Heart right ventricle (tissue), 16 donors: Measurements from ENCODE around the gene ALPK3. TPM values are rescaled to one million over a fixed set of nuclear protein-coding genes. Genes with fewer than 3 reads are reported as not detected.

Experiments
- ATAC-seq, 8 donors: fragments of 200-7000 bp; cut with Tn5 transposase; one replicate each; pipeline ENCODE4 v1.9.1; 2020; ENCODE audit warnings: mild to moderate bottlenecking in 8 of 8, moderate library complexity in 8 of 8, moderate number of reproducible peaks in 1 of 8
- DNase-seq, 2 donors: peaks; one replicate each; pipeline ENCODE4 v3.0.0-alpha.2; 2020
- H3K27ac ChIP-seq, 10 donors: fragments of 200-600 bp; sonication (generic) in 2 of 10; one replicate each; pipeline versions ENCODE4 v1.5.0 to v1.8.0; 2020 to 2022; ENCODE audit warnings: mild to moderate bottlenecking in 3 of 10
- H3K27me3 ChIP-seq, 7 donors: fragments of 200-600 bp; one replicate each; pipeline ENCODE4 v1.8.0; 2021 to 2022; ENCODE audit warnings: mild to moderate bottlenecking in 2 of 7
- H3K36me3 ChIP-seq, 9 donors: fragments of 200-600 bp; sonication (generic) in 1 of 9; one replicate each; pipeline versions ENCODE4 v1.5.0 to v1.8.0; 2020 to 2022; ENCODE audit warnings: mild to moderate bottlenecking in 2 of 9
- H3K4me1 ChIP-seq, 9 donors: fragments of 200-600 bp; sonication (generic) in 1 of 9; one replicate each; pipeline versions ENCODE4 v1.5.0 to v1.8.0; 2020 to 2022; ENCODE audit warnings: mild to moderate bottlenecking in 4 of 9
- H3K4me3 ChIP-seq, 10 donors: fragments of 200-600 bp; sonication (generic) in 2 of 10; one replicate each; pipeline versions ENCODE4 v1.5.0 to v1.8.0; 2020 to 2022; ENCODE audit warnings: mild to moderate bottlenecking in 7 of 10, moderate library complexity in 2 of 10
- H3K9me3 ChIP-seq, 11 donors: fragments of 200-600 bp in 10 of 11; sonication (generic) in 2 of 11; one replicate each; pipeline versions ENCODE4 v1.5.0 to v1.8.0; 2013 to 2022; ENCODE audit warnings: mild to moderate bottlenecking in 2 of 11, control low read depth in 1 of 11, moderate library complexity in 1 of 11
- WGBS, 2 donors: extraction: QIAGEN DNeasy Blood & Tissue Kit; methylation state at CpG; one replicate each; pipeline ENCODE4 v1.1.7; 2013; ENCODE audit warnings: inconsistent platforms in 1 of 2; 5-methylcytosine and 5-hydroxymethylcytosine counted together
- intact Hi-C, 10 donors: fragments of 100-400 bp; cut with DNase I; formaldehyde crosslinking; loops; one replicate each; pipeline versions ENCODE4 v1.11.1 to v1.14.2; 2022
- long read RNA-seq, 3 donors: library from polyadenylated mRNA; unstranded; transcript quantifications; one replicate each; pipeline ENCODE4 v2.0.0, GENCODE V29; 2020 to 2021
- polyA plus RNA-seq, 2 donors: library from polyadenylated mRNA; stranded (reverse); fragments of 200-250 nt; gene quantifications; one replicate each; pipeline ENCODE4 v1.2.3, GENCODE V29; 2013
- total RNA-seq, 10 donors: library from RNA; stranded (reverse); fragmentation: NEBNext Ultra II Directional in 3 of 10; extraction: Animal tissue kit (Norgen Biotek cat#: 25700) in 3 of 10; gene quantifications; one replicate each; pipeline versions ENCODE4 v1.2.1 to v1.2.4, GENCODE V29; 2021 to 2023
- TF ChIP-seq, protein P1 (sequence below), 9 donors: fragments of 200-600 bp; sonication (generic) in 2 of 9; IDR thresholded peaks; one replicate each; pipeline versions ENCODE4 v1.5.0 to v1.8.0; 2021 to 2022; ENCODE audit warnings: antibody characterized with exemption in 9 of 9, mild to moderate bottlenecking in 5 of 9, moderate library complexity in 1 of 9
- donor health status: Arrhythmogenic right ventricular cardiomyopathy.
- donor health status: ischemic (EF 13 %, LVEDD 7.1; RV severe dilation, severe dysfunction).
- donor health status: healthy with polysubstance abuse.
- donor health status: DM: no; HTN: yes; CAD: no.
- donor health status: DM: no; HTN: no; CAD: no.
- donor health status: ischemic (EF 25% LVEDD 6.9; RV normal size, moderate dysfunction).
- donor health status: ischemic (EF 25% LVEDD 5.7; RV mildly dilated, moderate dysfunction).
- donor health status: healthy.
- donor health status: DM: yes; HTN: yes; CAD: no.
- donor health status: Ischemic cardiomyopathy.
- donor health status: ischemic (EF 35%, LVEDD 5.7; RV mildly dilated, moderate dysfunction).
- donor health status: nonischemic (EF 11% LVEDD 7.7; RV severe dilation, severe dysfunction).
- donor health status: DM: yes; HTN: yes; CAD: no.
- donor health status: PGD.
- donor health status: ischemic (EF 29% LVEDD 5.4; RV normal size, mild dysfunction).
- donor health status: nonischemic (EF 23%, LVEDD 6.1; RV moderate dilation, normal function).

The ALPK3 gene, protein sequence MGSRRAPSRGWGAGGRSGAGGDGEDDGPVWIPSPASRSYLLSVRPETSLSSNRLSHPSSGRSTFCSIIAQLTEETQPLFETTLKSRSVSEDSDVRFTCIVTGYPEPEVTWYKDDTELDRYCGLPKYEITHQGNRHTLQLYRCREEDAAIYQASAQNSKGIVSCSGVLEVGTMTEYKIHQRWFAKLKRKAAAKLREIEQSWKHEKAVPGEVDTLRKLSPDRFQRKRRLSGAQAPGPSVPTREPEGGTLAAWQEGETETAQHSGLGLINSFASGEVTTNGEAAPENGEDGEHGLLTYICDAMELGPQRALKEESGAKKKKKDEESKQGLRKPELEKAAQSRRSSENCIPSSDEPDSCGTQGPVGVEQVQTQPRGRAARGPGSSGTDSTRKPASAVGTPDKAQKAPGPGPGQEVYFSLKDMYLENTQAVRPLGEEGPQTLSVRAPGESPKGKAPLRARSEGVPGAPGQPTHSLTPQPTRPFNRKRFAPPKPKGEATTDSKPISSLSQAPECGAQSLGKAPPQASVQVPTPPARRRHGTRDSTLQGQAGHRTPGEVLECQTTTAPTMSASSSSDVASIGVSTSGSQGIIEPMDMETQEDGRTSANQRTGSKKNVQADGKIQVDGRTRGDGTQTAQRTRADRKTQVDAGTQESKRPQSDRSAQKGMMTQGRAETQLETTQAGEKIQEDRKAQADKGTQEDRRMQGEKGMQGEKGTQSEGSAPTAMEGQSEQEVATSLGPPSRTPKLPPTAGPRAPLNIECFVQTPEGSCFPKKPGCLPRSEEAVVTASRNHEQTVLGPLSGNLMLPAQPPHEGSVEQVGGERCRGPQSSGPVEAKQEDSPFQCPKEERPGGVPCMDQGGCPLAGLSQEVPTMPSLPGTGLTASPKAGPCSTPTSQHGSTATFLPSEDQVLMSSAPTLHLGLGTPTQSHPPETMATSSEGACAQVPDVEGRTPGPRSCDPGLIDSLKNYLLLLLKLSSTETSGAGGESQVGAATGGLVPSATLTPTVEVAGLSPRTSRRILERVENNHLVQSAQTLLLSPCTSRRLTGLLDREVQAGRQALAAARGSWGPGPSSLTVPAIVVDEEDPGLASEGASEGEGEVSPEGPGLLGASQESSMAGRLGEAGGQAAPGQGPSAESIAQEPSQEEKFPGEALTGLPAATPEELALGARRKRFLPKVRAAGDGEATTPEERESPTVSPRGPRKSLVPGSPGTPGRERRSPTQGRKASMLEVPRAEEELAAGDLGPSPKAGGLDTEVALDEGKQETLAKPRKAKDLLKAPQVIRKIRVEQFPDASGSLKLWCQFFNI (N-terminal part only)
- total RNA-seq (100 to 1,000 TPM; 112 to 268 (median 191) TPM), polyA plus RNA-seq (100 to 1,000 TPM in 1 of 2 donors, 10 to 100 TPM in 1; 35.1 to 110 TPM)
- long read RNA-seq, donor 1, partial matches to known transcripts: 59 of 79 reads
- long read RNA-seq, donor 1, other reads (novel, unspliced or antisense): 19 of 79 reads
- long read RNA-seq, donor 2, full-length matches to known transcripts: 2 of 99 reads
- long read RNA-seq, donor 2, partial matches to known transcripts: 74 of 99 reads
- long read RNA-seq, donor 2, other reads (novel, unspliced or antisense): 23 of 99 reads
- long read RNA-seq, donor 3, partial matches to known transcripts: 77 of 78 reads
- long read RNA-seq, donor 3, other reads (novel, unspliced or antisense): 1 of 78 reads

DNA sequence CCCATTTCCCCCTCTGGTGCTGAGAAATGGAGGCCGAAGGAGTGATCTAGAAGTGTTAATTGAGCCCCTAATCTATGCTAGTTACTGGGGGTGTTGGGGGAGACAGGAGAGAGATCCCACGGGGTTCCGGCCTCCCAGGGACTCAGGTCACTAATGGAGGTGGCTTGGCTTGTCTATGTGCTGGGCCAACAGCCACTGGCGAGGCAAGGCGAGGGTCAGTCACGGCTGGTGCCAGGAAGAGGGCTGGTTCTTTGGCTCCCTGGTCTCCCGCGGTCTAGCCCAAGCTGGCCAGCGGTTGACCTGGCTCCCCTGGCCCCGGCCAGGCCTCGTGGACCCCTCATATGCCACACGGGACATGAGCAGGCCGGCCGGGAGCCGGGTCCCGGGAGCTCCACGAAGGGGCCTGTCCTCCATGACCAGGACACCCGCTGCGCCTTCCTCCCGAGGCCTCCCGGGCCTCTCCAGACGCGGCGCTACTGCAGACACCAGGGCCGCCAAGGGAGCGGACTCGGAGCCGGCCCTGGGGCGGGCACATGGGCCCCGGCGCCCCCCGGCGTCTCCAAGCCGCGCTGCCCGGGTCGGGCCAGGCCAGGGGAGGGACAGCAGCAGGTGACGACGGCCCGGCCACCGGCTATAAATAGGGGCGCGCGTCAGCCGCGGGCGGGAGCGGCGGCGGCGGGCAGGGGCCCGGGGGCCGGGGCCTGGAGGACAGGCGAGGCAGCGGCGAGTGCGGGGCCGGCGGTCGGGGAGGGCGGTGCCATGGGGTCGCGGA is at the start of gene ALPK3:
TSS of gene ALPK3 (plus strand) at position 663 of the 772 bp plus-strand sequence. CDS start at position 760, 97 bp downstream.
- WGBS, 2 donors: 14 to 18% methylated on average over 40 to 63 of the region's 63 CpGs
- intact Hi-C loops: loop anchor here in 8 of 10 donors (5.0 to 10.0 kb wide), 6 partner anchors 62 to 222 kb away; partner anchors contain the start of genes ZNF592 (in 5 of the 8), NMB (in 3 of the 8) and WDR73 (in 3 of the 8)
- H3K4me3 ChIP-seq: peak within 1 kb of the TSS; percentile 31 to 73 (median 64)
- TF ChIP-seq, protein P1, sequence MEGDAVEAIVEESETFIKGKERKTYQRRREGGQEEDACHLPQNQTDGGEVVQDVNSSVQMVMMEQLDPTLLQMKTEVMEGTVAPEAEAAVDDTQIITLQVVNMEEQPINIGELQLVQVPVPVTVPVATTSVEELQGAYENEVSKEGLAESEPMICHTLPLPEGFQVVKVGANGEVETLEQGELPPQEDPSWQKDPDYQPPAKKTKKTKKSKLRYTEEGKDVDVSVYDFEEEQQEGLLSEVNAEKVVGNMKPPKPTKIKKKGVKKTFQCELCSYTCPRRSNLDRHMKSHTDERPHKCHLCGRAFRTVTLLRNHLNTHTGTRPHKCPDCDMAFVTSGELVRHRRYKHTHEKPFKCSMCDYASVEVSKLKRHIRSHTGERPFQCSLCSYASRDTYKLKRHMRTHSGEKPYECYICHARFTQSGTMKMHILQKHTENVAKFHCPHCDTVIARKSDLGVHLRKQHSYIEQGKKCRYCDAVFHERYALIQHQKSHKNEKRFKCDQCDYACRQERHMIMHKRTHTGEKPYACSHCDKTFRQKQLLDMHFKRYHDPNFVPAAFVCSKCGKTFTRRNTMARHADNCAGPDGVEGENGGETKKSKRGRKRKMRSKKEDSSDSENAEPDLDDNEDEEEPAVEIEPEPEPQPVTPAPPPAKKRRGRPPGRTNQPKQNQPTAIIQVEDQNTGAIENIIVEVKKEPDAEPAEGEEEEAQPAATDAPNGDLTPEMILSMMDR (IDR thresholded peaks at IDR 0.05): peak in 6 of 9 donors; percentile 14 to 52 (median 36)
- peaks cover 0 to 4% (median 0%) of the 10 kb centered on the region in 9 donors for H3K36me3 ChIP-seq
- H3K4me1 ChIP-seq: peaks cover 14 to 62% (median 54%) of the 10 kb centered on the region in 9 donors
- DNase-seq (peak; percentile 80 to 82), ATAC-seq (peak; percentile 49 to 86 (median 72))
- H3K27me3 ChIP-seq: no peaks in the 10 kb centered on the region
- peak within 1 kb of the TSS; percentile 91 to 99 (median 96) for H3K27ac ChIP-seq
- H3K9me3 ChIP-seq: no peaks in the 10 kb centered on the region

DNA sequence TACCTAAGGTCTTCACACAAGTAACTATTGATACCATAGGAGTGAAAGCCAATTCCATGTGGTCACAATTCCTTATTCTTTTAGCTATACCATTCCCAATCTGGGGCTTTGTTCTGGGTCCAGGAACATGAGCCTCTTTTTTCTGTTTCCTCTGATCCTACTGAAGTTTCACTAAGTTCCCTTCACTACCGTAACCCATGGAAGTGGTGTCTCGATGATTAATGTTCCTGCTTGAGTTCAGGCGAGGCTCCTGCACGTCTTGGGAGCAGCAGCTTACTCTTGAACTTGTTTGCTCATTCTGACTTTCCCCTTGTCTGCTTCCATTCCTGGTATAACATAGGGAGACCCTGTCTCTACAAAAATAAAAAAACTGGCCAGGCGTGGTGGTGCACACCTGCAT is 45.1 kb upstream of the ALPK3 start:
- H3K4me3 ChIP-seq: no peak overlapping the region
- H3K36me3 ChIP-seq: peaks cover 0 to 77% (median 15%) of the 10 kb centered on the region in 9 donors
- TF ChIP-seq, protein P1 (IDR thresholded peaks at IDR 0.05): no peak
- peaks cover 0 to 40% (median 16%) of the 10 kb centered on the region in 9 donors for H3K4me1 ChIP-seq
- intact Hi-C loops: loop anchor here in 1 of 10 donors (10.0 kb wide), 1 partner anchor 107 kb away; no protein-coding TSS in a partner anchor
- 69 to 82% methylated on average over 5 of the region's 5 CpGs for WGBS, 2 donors
- no peaks in the 10 kb centered on the region for H3K27me3 ChIP-seq
- H3K9me3 ChIP-seq: no peaks in the 10 kb centered on the region
- H3K27ac ChIP-seq: peak overlapping the region in 3 of 10 donors; percentile 12 to 19 (median 18)
- DNase-seq: no peak
- ATAC-seq: peak in 1 of 8 donors; percentile 28

DNA sequence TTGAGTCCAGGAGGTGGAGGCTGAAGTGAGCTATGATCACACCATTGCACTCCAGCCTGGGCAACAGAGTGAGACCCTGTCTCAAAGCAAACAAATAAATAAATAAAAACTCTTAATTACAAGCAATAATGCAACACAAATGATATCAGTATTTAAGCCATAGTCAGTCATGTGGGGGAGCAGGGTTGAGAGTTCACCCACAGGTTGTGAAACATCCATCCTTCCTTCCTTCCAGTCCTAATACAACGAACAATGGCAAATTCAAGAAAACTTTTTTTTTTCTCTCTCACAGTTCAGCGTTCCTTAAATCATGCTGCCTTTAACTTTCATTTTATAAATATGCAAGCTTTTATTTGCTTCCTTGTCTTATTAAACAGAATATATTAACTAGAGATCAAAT is 44.7 kb upstream of the ALPK3 start:
- Histone ChIP-seq H3K4me3 (no peak overlapping the region), H3K4me1 (peaks cover 0 to 42% (median 16%) of the 10 kb centered on the region in 9 donors), H3K36me3 (peaks cover 0 to 72% (median 15%) of the 10 kb centered on the region in 9 donors), H3K9me3 (no peaks in the 10 kb centered on the region), H3K27ac (peak overlapping the region in 3 of 10 donors; percentile 18 to 46 (median 19)), H3K27me3 (no peaks in the 10 kb centered on the region)
- no peak for ATAC-seq
- TF ChIP-seq, protein P1 (IDR thresholded peaks at IDR 0.05): no peak
- no peak for DNase-seq
- intact Hi-C loops: loop anchor here in 1 of 10 donors (10.0 kb wide), 1 partner anchor 108 kb away; no protein-coding TSS in a partner anchor
- WGBS, 2 donors: 49 to 66% methylated on average over 2 of the region's 2 CpGs
